ENCODE data around the gene LZTR1.

Gene LZTR1

DNA sequence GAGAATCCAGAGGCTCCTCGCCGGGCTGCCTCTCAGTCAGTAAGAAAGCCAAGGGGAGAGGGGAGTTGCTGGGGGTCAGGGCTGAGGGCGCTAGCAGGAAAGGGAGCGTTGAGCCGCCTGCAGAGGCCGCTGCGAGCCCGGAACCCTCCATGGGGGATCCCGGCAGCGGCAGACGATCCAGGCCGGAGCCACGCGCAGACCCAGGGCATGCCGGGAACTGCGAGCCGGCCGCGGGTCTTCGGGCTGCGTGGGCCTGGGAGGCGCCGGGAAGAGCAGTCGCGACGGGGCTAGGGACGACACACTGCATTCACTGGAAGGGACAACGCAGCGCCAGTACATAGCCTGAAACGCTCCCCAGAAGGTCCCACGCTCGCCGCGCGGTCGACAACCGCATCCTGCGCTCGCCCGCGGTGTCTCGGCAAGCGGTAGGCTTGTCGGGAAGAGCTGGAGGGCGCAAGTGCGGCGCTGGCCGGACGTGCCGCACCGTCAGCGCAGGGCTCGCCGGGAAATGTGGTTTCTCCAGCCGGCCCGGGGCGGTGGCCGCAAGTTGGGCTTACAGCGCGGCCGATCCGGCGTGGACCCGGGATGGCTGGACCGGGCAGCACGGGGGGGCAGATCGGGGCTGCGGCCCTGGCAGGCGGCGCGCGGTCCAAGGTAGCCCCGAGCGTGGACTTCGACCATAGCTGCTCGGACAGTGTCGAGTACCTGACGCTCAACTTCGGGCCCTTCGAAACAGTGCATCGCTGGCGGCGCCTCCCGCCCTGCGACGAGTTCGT lies at the start of gene LZTR1:
LZTR1 (plus strand) TSS at position 511 of the 776 bp plus-strand sequence; CDS start at position 586, 75 bp downstream.
- no peak for TF ChIP-seq GATA2 (IDR thresholded peaks at IDR 0.05; ENCODE audit: low read depth, low read length)
- no peak for TF ChIP-seq GATA3 (IDR thresholded peaks at IDR 0.05; ENCODE audit: low read depth, low read length)

- TF ChIP-seq GATA3 (IDR thresholded peaks at IDR 0.05; ENCODE audit: low read depth, low read length) (no peak), GATA2 (IDR thresholded peaks at IDR 0.05; ENCODE audit: low read depth, low read length) (no peak)
Observed at GRCh38 chr22:20933910-20934309, 48.2 kb upstream of the LZTR1 start.

- TF ChIP-seq GATA2 (IDR thresholded peaks at IDR 0.05; ENCODE audit: low read depth, low read length) (no peak), GATA3 (IDR thresholded peaks at IDR 0.05; ENCODE audit: low read depth, low read length) (no peak)
Observed at GRCh38 chr22:20937031-20937793, 44.9 kb upstream of the LZTR1 start.

DNA sequence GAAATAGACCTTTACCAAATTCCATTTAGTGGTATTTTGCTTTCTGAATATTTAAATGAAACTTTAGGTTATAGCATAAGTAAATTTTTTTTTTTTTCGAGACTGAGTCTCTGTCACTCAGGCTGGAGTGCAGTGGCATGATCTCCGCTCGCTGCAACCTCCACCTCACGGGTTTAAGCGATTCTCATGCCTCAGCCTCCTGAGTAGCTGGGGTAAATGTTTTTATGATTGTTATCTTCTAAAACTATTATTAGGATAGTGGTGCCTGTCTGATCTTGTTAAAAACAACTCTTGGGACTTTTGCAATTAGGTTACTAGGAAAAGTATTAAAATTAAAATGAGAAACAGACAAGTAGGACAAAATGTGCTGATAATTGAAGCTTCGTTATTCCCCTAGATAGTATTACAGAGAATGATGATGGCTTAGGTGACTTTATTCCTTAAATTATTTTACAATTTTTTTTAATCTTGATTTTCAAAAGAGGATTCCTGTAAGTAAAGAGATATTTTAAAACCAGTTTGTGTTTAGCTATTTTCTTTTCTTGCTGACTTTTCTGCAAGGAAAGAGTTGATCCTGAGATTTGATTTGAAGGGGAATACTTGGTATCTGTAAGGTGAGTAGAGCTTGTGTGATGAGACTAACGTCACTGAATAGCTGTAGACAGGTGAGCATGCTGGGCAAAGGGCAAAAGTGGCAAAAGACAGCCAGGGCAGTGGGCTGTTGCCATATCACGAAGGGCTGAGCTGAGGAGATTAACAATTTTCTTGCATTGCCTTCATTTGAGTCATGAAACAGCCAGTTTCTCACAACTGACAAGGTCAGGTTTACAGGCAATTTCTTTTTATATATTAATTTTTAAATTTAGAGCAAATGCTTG lies 44.1 kb upstream of the LZTR1 start:
- TF ChIP-seq GATA2 (IDR thresholded peaks at IDR 0.05; ENCODE audit: low read depth, low read length) = no peak
- TF ChIP-seq GATA3 (IDR thresholded peaks at IDR 0.05; ENCODE audit: low read depth, low read length) = no peak

- TF ChIP-seq GATA2 (IDR thresholded peaks at IDR 0.05; ENCODE audit: low read depth, low read length) (no peak), GATA3 (IDR thresholded peaks at IDR 0.05; ENCODE audit: low read depth, low read length) (no peak)
Observed at GRCh38 chr22:20940186-20940651, 41.9 kb upstream of the LZTR1 start.

DNA sequence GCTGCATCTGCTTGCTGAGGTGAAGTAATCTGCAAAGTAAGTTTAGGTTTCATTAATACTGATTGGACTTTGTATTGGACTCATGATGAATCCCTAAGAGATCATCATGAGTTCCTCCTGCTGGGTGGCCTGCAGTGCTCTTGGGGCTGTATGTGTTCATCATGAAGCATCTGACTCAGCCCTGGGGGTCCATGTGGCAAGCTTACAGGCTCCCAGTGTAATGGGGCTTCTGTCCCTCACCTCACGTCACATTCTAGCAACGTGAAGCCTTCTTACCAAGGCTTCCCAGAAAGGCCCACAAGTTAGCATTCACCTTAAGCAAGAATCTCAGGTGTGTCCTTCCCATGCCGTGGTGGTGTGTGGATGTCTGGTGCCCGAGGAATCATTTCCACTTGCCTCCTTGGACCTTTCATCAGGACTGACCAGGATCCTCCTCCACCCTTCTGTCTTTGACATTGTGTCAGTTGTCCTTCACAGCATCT lies 41.2 kb upstream of the LZTR1 start:
- TF ChIP-seq GATA2 (IDR thresholded peaks at IDR 0.05; ENCODE audit: low read depth, low read length) = no peak
- no peak for TF ChIP-seq GATA3 (IDR thresholded peaks at IDR 0.05; ENCODE audit: low read depth, low read length)

DNA sequence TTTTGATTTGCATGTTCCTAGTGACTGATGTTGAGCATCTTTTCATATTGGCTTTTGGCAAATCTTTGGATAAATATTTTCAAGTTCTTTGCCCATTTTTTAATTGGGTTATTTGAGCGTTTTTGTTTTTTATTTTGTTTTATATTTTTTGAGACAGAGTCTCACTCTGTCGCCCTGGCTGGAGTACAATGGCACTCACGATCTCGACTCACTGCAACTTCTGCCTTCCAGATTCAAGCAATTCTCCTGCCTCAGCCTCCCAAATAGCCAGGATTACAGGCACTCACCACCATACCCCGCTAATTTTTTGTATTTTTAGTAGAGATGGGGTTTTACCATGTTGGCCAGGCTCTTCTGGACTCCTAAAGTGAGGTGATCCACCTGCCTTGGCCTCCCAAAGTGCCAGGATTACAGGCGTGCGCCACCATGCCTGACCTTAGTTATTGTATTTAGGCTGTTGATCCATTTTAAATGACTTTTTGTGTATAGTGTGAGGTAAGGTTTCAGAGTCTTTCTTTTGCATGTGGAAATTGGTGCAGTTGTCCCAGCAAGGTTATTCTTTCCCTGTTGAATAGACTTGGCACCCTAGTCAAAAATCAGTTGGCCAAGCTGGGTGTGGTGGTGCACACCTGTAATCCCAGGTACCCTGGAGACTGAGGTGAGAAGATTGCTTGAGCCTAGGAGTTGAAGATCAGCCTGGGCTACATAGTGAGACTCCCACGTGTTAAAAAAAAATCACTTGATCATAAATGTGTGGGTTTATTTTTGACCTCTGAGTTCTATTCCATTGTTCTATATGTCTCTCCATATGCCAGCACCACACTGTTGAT lies 38.8 kb upstream of the LZTR1 start:
- TF ChIP-seq GATA3 (IDR thresholded peaks at IDR 0.05; ENCODE audit: low read depth, low read length) = no peak
- no peak for TF ChIP-seq GATA2 (IDR thresholded peaks at IDR 0.05; ENCODE audit: low read depth, low read length)

DNA sequence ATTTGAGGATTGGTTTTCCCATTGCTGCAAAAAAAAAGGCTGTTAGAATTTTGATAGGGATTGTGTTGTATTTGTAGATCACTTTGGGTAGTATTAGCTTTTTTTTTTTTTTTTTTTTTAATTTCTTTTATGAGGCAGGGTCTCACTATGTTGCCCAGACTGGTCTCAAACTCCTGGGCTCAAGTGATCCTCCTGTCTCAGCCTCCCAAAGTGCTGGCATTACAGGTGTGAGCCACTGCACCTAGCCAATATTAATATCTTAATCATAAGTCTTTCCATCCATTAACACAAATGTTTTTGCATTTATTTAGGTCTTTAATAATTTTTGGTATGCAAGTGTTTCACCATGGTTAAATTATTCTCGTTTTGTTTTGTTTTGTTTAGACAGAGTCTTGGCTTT lies 38.1 kb upstream of the LZTR1 start:
- no peak for TF ChIP-seq GATA3 (IDR thresholded peaks at IDR 0.05; ENCODE audit: low read depth, low read length)
- TF ChIP-seq GATA2 (IDR thresholded peaks at IDR 0.05; ENCODE audit: low read depth, low read length) = no peak

DNA sequence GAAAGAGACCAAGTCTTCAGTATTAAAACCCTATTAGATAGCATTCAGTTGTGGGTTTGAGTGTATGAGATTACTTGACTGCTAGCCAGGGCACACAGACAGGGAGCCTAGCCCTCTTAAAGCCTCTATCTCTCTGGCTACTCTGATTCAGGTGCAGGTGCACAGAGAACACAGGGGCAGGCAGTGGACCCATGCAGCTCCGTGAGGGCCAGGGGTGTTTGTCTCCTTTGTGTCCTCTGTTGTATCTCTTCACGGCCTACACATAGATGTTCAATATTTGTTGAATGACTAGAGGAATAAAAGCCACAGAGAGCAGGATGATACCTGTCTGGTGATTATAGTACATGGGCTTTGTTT lies 36.5 kb upstream of the LZTR1 start:
- no peak for TF ChIP-seq GATA3 (IDR thresholded peaks at IDR 0.05; ENCODE audit: low read depth, low read length)
- no peak for TF ChIP-seq GATA2 (IDR thresholded peaks at IDR 0.05; ENCODE audit: low read depth, low read length)

DNA sequence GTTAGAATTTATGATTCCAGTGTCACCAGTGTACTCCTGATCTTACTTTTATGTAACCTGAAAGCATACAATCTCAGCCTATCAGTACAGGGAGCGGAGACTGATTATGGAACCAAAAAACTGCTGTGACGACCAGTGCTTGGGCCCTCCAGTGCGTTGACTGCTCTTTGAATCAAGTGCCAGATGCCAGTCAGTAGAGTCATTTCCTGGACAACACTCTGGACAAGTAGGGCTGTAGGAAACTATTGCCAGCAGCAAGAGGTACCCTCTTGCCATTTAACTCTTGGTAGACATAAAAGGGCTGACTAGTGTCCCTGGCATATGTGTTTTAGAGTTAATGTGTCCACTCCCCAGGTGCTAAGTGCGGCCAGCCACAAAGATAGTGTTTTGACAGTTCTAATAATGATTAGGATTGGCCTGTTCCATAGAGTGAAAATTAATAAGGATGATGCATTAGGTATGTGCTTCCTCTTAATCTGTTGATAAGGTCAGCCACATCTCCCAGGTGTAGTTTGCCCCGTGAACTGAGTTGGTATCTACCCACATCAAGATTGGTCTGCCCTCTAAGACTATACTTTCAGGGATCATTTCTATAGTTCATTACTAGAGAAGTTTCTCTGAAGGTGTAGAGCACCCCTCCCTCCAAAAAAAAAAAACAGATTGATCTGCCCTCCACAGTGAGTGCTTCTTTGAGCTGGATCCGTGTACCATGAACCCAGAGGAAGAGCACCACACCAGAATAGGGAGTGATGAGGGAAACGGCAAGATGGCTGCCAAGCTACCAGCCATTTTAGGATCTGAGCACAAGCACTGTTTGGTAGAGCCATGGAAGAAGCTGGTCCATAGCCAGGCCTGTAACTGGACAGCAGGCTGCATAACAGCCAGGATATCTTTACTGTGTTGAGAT lies 35.8 kb upstream of the LZTR1 start:
- TF ChIP-seq GATA3 (IDR thresholded peaks at IDR 0.05; ENCODE audit: low read depth, low read length) (no peak), GATA2 (IDR thresholded peaks at IDR 0.05; ENCODE audit: low read depth, low read length) (no peak)

GRCh38 chr22:20946991-20947390 lies 35.1 kb upstream of the LZTR1 start:
- no peak for TF ChIP-seq GATA3 (IDR thresholded peaks at IDR 0.05; ENCODE audit: low read depth, low read length)
- TF ChIP-seq GATA2 (IDR thresholded peaks at IDR 0.05; ENCODE audit: low read depth, low read length) = no peak

GRCh38 chr22:20948450-20948849 lies 33.6 kb upstream of the LZTR1 start:
- TF ChIP-seq GATA3 (IDR thresholded peaks at IDR 0.05; ENCODE audit: low read depth, low read length) (no peak), GATA2 (IDR thresholded peaks at IDR 0.05; ENCODE audit: low read depth, low read length) (no peak)

Measured in SH-SY5Y (cell line).